Keratinocyte (primary cell): Measurements from ENCODE around the gene MANBA. TPM values are rescaled to one million over a fixed set of nuclear protein-coding genes. Genes with fewer than 3 reads are reported as not detected.

Source experiments
- DNase-seq: peaks from one replicate; pipeline ENCODE4 v3.0.0-alpha.2; 2011; ENCODE audit warnings: low read depth, missing footprints, low spot score
- FAIRE-seq: peaks from 2 replicates; lab custom pipeline; 2011; peaks lifted over from hg19 to GRCh38; lab: Jason Lieb, UNC
- H2AFZ ChIP-seq: 2 replicates; pipeline ENCODE4 v1.6.0; 2012; ENCODE audit warnings: low read length, control low read depth, inconsistent platforms; ENCODE audit not compliant: control insufficient read depth
- H3K27ac ChIP-seq: 2 replicates; pipeline ENCODE4 v1.5.1; 2011; ENCODE audit warnings: low read length; ENCODE audit not compliant: control insufficient read depth, insufficient read depth
- H3K27me3 ChIP-seq: 3 replicates; pipeline ENCODE4 v1.6.0; 2011; ENCODE audit warnings: low read length; ENCODE audit not compliant: control insufficient read depth, insufficient read depth; ENCODE audit errors: extremely low read depth
- H3K36me3 ChIP-seq, 2 experiments: 2 replicates in 1 of 2; 3 replicates in 1 of 2; pipeline ENCODE4 v1.5.1; 2011; ENCODE audit warnings: low read length in 2 of 2, mild to moderate bottlenecking in 1 of 2; ENCODE audit not compliant: control insufficient read depth in 2 of 2, insufficient read depth in 2 of 2; ENCODE audit errors: extremely low read depth in 1 of 2
- H3K4me1 ChIP-seq: 3 replicates; pipeline ENCODE4 v1.5.1; 2011; ENCODE audit warnings: low read length; ENCODE audit not compliant: control insufficient read depth, insufficient read depth; ENCODE audit errors: extremely low read depth
- H3K4me2 ChIP-seq: 3 replicates; pipeline ENCODE4 v1.6.0; 2011; ENCODE audit warnings: low read depth, low read length; ENCODE audit not compliant: control insufficient read depth, insufficient read depth; ENCODE audit errors: extremely low read depth
- H3K4me3 ChIP-seq, 3 experiments: fragments of 200-600 bp in 1 of 3; sonication (generic) in 1 of 3; 2 replicates in 2 of 3; 3 replicates in 1 of 3; pipeline ENCODE4 v1.5.1; 2011 to 2016; ENCODE audit warnings: low read length in 3 of 3, mild to moderate bottlenecking in 3 of 3, control low read depth in 2 of 3, inconsistent platforms in 1 of 3, low read depth in 1 of 3, mixed read lengths in 1 of 3, mixed run types in 1 of 3, moderate library complexity in 1 of 3; ENCODE audit not compliant: control insufficient read depth in 2 of 3, insufficient read depth in 2 of 3; ENCODE audit errors: extremely low read depth in 1 of 3
- H3K79me2 ChIP-seq: 2 replicates; pipeline ENCODE4 v1.6.0; 2012; ENCODE audit warnings: low read length; ENCODE audit not compliant: control insufficient read depth, insufficient read depth
- H3K9ac ChIP-seq: 3 replicates; pipeline ENCODE4 v1.6.0; 2011; ENCODE audit warnings: low read length; ENCODE audit not compliant: control insufficient read depth, insufficient read depth; ENCODE audit errors: extremely low read depth
- H3K9me1 ChIP-seq: 3 replicates; pipeline ENCODE4 v1.6.0; 2011; ENCODE audit warnings: low read length; ENCODE audit not compliant: control insufficient read depth, insufficient read depth; ENCODE audit errors: extremely low read depth
- H3K9me3 ChIP-seq: 2 replicates; pipeline ENCODE4 v1.5.1; 2012; ENCODE audit warnings: low read depth, low read length; ENCODE audit not compliant: control insufficient read depth
- H4K20me1 ChIP-seq: 3 replicates; pipeline ENCODE4 v1.6.0; 2011; ENCODE audit warnings: low read length; ENCODE audit not compliant: control insufficient read depth, insufficient read depth; ENCODE audit errors: extremely low read depth
- EZH2 ChIP-seq: IDR thresholded peaks from one replicate; pipeline ENCODE4 v1.6.1; 2012; ENCODE audit warnings: inconsistent platforms, mild to moderate bottlenecking, low read length, moderate library complexity
- dilution Hi-C: fragments of 300-500 bp; cut with MboI; formaldehyde crosslinking; loops from one replicate; pipeline ENCODE4 v1.7.0; 2020; ENCODE audit warnings: low sequenced_read_pairs; ENCODE audit not compliant: extremely low pct_ligation_motif_present
- polyA plus RNA-seq, 5 experiments: library from polyadenylated mRNA; depleted of rRNA in 3 of 5; stranded (reverse) in 3 of 5; stranded (forward) in 1 of 5; unstranded in 1 of 5; fragments of >200 nt; gene quantifications; 1 replicate in 1 of 5; 2 replicates in 3 of 5; 3 replicates in 1 of 5; pipeline versions ENCODE4 v1.2.1 to v1.2.3, GENCODE V29; 2011 to 2012; ENCODE audit warnings: missing spikeins in 2 of 5, low read depth in 1 of 5, low replicate concordance in 1 of 5
- TF ChIP-seq, protein P1 (sequence below), 3 experiments: IDR thresholded peaks in 1 of 3; conservative IDR thresholded peaks in 1 of 3; optimal IDR thresholded peaks in 1 of 3; 2 replicates in 2 of 3; 3 replicates in 1 of 3; pipeline versions ENCODE3 to v1.5.1; 2011; ENCODE audit warnings: low read length in 3 of 3, mild to moderate bottlenecking in 3 of 3, moderate library complexity in 2 of 3, control low read depth in 1 of 3, inconsistent platforms in 1 of 3; ENCODE audit not compliant: insufficient read depth in 2 of 3; ENCODE audit errors: extremely low read depth in 1 of 3

MANBA gene
- polyA plus RNA-seq, 1 donor (not counting 4 experiments of a cell fraction or from before 2014, with no cell fraction given), result 9.3 TPM

DNA sequence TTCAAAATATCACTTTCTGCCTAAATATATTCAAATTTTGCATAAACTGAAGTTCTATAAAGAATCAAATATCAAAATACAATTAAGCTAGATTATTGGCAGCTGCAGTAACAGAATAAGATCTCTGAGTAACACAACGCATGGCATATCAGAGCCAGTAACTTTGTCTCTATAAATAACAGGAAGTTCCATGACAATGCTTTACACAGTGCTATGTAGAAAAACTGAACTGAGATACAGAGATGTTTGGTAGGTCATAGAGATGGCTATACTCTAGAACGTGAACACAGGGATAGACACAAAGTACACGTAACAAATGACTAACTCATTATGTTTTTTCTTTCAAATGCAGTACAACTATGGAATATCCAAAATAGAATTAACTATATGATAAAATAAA is 48.4 kb upstream of the MANBA start:
- Histone ChIP-seq H4K20me1 (peaks cover 10% of the 10 kb centered on the region), H3K9me1 (no peaks in the 10 kb centered on the region), H3K4me1 (peaks cover 7% of the 10 kb centered on the region), H3K4me3 (no peak overlapping the region), H3K36me3 (peaks cover 6 to 15% of the 10 kb centered on the region in 2 experiments), H3K79me2 (peaks cover 98% of the 10 kb centered on the region), H3K27ac (no peak overlapping the region), H3K9ac (no peak overlapping the region), H2AFZ (no peak overlapping the region), H3K27me3 (no peaks in the 10 kb centered on the region), H3K4me2 (no peak overlapping the region), H3K9me3 (no peaks in the 10 kb centered on the region)
- FAIRE-seq (peak; percentile 32), DNase-seq (no peak)
- dilution Hi-C loops, result no loop called here
- TF ChIP-seq EZH2, result no peak
- TF ChIP-seq, protein P1, sequence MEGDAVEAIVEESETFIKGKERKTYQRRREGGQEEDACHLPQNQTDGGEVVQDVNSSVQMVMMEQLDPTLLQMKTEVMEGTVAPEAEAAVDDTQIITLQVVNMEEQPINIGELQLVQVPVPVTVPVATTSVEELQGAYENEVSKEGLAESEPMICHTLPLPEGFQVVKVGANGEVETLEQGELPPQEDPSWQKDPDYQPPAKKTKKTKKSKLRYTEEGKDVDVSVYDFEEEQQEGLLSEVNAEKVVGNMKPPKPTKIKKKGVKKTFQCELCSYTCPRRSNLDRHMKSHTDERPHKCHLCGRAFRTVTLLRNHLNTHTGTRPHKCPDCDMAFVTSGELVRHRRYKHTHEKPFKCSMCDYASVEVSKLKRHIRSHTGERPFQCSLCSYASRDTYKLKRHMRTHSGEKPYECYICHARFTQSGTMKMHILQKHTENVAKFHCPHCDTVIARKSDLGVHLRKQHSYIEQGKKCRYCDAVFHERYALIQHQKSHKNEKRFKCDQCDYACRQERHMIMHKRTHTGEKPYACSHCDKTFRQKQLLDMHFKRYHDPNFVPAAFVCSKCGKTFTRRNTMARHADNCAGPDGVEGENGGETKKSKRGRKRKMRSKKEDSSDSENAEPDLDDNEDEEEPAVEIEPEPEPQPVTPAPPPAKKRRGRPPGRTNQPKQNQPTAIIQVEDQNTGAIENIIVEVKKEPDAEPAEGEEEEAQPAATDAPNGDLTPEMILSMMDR (optimal IDR thresholded peaks at IDR 0.05 in 1 of 3, IDR thresholded peaks at IDR 0.05 in 1 of 3, conservative IDR thresholded peaks at IDR 0.05 in 1 of 3; ENCODE audit: extremely low read depth in 1 of 3, insufficient read depth in 2 of 3, low read length in 3 of 3), result no peak

DNA sequence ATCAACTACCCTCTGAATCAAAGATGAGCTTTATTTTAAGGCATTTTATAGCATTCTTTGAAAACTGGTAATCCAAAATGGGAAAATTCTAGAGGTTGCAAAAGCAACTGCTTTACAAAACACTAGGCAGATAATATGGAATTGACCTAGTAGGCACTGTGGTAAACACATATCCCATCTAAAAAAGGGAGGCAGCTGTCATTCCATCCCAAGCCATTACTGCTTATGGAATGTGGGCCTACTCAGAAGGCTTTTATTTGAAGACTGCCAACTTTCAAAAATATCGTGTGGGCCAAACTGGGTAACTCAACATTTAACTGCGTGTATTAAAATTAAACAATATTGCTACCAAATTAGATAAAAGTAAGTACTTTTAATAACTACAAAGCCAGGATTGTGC is 47.2 kb upstream of the MANBA start:
- TF ChIP-seq, protein P1 (optimal IDR thresholded peaks at IDR 0.05 in 1 of 3, IDR thresholded peaks at IDR 0.05 in 1 of 3, conservative IDR thresholded peaks at IDR 0.05 in 1 of 3; ENCODE audit: extremely low read depth in 1 of 3, insufficient read depth in 2 of 3, low read length in 3 of 3), result no peak
- no peak for TF ChIP-seq EZH2
- Histone ChIP-seq H3K27ac (no peak overlapping the region), H3K79me2 (peaks cover 97% of the 10 kb centered on the region), H3K9me1 (no peaks in the 10 kb centered on the region), H3K9ac (no peak overlapping the region), H4K20me1 (peaks cover 3% of the 10 kb centered on the region), H3K4me3 (no peak overlapping the region), H3K36me3 (peaks cover 8 to 15% of the 10 kb centered on the region in 2 experiments), H3K4me2 (no peak overlapping the region), H3K4me1 (peaks cover 7% of the 10 kb centered on the region), H3K9me3 (no peaks in the 10 kb centered on the region), H3K27me3 (no peaks in the 10 kb centered on the region), H2AFZ (no peak overlapping the region)
- DNase-seq (no peak), FAIRE-seq (no peak)
- dilution Hi-C loops, result no loop called here
